A204.1 (cell line): ENCODE measurements around the gene C9orf40.

ENCODE experiments used
- FAIRE-seq: peaks from 2 replicates; lab custom pipeline; 2012; peaks lifted over from hg19 to GRCh38; lab: Jason Lieb, UNC

The C9orf40 gene

DNA sequence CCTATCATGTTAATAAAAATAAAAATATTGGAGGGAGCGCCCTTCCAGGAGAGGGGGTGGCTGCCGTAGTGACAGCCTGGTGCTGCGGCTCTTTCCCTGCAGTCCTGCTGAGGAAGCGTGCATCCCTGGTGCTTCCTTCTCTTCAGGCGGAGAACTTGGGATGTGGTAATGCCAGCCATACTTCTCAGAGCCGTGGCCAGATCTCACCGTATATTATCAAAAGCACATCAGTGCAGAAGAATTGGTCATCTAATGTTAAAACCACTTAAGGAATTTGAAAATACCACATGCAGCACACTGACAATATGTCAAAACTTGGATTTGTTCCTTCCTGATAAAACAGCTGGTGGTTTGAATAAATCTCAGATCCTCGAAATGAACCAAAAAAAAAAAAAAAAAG lies 17.7 kb downstream of the C9orf40 start:
- FAIRE-seq: no peak

DNA sequence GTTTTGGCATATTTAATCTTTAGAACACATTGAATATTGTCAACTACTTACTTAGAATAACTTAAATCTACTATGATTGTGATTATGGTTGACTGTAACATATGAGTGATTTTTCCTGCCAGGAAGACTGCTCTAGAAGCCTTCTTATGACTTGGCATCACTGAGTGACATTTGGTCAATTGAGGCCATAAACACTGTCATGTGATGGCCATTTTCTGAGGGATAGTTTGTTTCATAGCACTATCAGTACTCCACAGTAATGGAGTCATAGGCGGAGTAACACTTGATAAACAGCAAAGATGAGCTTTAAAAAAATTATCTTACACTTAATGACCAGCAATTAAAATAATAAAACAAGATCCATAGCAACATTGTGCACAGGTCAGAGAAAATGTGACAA lies 31.0 kb downstream of the C9orf40 start:
- no peak for FAIRE-seq

DNA sequence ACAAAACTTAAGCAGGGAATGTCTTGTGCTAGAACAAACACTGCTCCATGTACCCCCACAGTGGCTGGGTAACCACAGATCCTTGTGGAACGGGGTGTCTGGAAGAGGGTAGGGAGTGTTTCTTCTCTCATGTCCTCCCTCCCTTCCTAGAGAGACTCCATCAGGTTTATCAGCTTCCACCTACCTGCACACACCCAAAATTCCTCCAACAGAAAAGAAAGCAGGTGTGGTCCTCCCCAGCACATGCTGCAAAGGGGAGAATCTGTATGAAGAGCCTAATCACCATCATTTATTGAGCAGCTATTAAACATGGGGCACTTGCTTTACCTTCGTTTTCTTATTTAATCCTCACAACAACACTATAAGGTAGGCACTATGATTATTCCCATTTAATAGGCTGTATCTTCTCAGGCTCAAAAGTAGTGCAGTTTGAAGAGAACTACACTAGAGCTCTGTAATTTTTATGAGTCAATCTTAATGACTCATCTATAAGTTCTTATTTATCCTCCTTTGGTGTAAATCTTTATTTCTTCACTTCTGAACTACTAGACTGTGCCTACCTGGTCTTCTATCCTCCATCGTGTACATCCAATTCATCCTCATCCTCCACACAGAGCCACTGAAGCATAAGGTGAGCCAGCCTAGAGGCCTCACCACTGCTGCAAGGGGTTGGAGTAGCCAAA lies 31.6 kb downstream of the C9orf40 start:
- no peak for FAIRE-seq

DNA sequence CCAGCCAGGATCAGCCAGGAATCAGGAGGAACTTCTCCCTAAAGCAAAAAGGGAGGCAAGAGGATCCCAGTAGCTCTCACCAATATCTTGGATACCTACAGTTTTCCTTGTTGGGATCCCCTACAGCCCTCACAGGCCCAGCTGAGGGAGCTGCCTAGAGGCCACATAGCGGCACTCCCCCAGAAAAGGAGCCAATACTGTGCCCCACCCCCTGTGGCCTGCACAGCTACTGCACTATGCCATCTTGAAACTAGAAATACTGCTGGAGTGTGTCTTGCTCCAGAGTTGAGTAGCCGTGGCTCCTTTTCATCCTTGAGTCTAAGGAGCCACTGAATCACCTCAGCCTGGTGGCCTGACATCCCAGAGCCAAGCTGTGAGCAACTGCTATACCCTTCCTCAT lies 42.7 kb downstream of the C9orf40 start:
- FAIRE-seq: no peak

DNA sequence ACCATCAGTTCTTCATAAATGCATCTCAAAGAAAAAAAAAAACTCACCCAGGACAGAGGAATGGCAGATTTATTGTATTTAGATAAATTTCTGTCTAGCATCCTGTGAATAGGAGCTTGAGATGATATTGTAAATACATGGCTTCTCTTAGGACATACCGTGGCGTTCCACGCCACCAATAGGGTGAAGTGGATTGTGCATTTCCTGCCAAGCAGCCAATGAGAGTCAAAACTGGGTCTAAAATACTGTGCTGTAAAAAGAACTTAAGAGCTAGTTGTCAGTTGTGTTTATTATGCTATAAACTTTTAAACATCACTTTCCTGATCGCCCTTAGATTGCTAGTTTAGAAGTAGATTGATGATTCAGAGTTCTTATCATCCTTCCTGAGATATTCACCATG lies 44.0 kb downstream of the C9orf40 start:
- no peak for FAIRE-seq

DNA sequence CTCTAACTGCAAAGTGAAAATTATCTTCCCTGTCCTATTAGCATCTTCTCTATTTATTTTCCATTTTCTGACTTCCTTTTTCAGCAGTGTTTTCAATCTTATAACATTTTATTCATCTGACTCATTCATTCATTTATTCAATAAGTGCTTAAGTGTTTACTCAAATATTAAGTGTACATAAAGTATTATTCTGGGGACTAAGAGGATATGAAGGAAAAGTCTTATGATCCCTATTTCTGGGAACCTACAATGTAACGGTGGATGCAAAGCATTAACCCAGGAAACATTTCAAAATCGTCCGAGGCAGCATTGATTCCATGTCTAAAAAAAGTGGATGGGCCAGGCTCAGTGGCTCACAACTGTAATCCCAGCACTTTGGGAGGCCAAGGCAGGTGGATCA lies 45.6 kb downstream of the C9orf40 start:
- no peak for FAIRE-seq

DNA sequence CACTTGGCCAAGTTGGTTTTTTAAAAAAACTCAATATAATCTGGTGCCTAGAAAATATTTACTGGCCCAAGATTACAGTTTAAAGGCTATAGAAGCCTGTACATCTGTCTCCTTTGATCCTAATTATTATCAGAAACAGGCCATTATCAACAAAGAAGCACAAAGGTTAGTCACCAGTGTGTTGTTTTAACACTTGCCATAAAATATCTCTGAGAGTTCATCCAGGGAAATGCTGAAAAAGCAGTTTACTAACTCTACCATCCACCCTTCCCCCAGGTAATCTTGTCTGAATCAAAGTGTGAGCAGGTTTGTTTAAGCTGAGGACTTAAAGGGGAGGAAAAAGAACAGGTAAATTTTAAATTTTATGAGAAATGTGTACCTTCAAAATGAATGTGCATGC lies 51.7 kb downstream of the C9orf40 start:
- no peak for FAIRE-seq
